C1 segment of cervical spinal cord (tissue), 14 donors: ENCODE measurements around the gene CISH.

Experiments
- DNase-seq, 14 donors: peaks; one replicate each; lab custom pipeline; 2025; lab: John Stamatoyannopoulos, UW

Gene CISH

GRCh38 chr3:50572158-50572557 lies 39.4 kb downstream of the CISH start:
- DNase-seq: peak in 12 of 14 donors; percentile 11 to 77 (median 31)

DNA sequence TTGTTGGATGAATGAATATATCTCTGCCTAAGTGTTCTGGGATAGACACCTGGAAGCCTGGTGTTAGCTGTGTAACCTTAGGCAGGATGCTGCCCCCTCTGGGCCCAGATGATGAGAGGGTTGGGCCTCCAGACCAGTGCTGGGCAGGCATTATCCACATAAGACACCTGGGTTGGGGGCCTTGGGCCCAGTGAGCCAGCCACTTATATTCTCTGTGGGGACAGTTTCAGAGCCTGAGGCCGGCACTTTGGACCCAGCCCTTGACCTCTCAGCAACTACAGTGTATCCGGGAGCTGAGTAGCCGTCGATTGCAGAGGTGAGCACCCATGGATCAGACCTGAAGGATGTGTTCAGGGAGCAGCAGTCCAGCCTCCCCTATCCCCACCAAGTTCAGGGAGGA lies 40.1 kb downstream of the CISH start:
- DNase-seq: no peak

DNA sequence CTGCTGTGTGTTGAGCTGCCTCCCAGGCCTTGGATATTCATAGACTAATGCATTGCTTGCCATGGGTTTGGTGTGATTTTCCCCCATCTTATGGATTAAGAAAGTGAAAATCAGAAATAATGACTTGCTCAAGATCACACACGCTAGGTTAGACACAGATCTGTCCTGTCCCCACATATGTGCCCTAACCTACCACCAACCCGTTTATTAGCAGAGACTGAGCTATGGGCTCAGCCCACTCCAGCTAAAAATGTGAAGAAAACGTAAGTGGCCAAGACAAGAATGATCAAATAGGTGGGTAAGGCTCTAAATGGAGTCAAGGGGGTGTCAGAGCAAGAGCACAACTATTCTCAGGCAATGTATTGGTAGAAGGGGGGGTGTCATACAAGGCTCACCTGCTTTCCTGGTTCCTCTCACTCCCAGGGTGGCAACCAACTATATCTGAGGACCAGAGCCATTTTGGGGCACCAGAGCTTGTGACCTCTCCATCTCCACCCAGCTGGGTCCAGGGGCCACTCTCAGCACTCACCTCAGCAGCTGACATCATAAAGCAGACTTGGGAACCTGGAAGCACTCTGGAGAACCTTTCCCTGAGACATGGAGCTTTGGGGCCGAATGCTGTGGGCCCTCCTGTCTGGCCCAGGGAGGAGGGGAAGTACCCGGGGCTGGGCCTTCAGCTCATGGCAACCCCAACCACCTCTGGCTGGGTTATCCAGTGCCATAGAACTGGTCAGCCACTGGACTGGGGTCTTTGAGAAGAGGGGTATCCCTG lies 40.9 kb downstream of the CISH start:
- DNase-seq: no peak

DNA sequence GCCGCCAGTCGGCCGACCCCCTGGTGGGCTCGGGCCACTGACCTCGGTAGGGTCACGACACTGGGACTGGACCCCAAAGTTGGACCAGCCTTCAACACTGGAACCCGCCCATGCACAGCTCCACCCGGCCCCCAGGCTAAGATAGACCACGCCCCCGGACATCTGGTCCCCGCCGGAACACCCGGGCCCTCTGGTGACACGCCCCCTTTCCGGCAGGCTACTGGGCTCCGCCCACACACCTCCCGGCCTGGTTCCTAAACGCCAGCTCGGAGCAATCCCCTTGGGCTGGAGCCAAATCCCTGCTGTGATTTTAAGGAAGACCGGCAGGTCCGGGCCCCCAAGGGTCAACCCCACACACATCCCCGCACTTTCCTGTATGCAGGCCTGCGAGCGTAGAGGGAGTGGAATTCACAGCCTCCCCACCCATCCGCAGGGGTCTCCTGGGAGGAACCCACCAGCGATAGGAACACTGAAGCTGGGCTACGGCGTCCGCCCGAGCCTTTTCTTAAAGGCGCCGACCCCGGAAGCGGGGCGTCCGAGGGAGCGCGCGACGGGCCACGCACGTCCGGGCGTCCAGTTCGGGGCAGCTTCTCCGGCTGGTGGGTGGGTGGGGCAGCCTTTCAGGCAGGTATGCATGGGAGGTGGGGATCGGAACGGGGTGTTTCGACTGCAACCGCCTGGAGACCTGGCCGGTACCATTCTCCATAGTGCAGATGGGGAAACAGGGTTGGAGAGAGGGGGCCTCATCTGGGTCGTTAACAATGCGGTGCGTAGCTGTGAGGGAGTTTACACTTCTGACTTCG lies 42.4 kb downstream of the CISH start, which contains the start of gene HEMK1:
HEMK1 (plus strand) TSS at position 576 of the 803 bp plus-strand sequence. CDS start 1,583 bp downstream, outside the sequence.
- peak; percentile 84 to 99 (median 96) for DNase-seq

- peak; percentile 63 to 89 (median 82) for DNase-seq
These were observed 44.0 kb downstream of the CISH start, which contains the start of gene C3orf18 for GRCh38 chr3:50567386-50568167. Gene C3orf18, minus strand, starts transcription at chr3:50567747. Its CDS starts 2,048 bp downstream, at chr3:50565699.

DNA sequence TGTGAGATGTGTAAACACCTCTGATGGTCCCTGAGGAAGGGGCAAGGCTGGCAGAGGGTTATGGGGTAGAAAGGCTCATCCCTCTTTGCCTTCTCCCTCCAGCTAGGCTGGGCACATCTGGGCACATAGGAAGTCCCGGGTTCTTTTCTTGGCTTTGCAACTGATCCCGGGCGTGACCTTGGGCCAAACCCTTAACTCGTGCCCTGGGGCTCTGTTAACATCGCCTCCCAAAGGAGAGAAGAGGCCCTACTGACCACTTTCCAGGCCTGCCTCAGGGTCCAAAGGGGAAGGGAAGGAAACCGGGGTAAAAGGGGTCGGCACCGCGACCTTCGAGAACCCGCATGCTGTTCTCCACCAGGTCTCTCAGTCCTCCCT lies 44.6 kb downstream of the CISH start:
- DNase-seq: peak in 2 of 14 donors; percentile 37 to 60

DNA sequence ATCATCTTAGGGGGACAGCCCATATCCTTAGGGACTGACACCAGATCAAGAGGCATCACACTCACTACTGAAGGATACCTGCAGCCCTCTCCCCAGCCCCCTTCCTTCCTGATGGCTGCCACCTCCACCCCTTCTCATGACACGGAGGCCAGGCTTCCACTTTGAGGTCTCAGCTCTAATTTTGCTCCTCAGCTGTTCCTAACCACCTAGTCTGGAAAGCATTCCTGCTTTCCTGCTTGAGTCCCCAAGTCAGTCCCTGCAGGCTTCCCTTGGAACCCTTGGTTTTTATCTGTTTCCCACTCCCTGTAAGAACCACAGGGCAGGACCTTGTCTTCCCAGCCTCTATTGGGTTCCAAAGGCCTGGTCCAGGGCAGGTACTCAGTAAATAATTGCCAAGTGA lies 47.3 kb downstream of the CISH start:
- no peak for DNase-seq

- peak in 4 of 14 donors; percentile 11 to 97 (median 38) for DNase-seq
These were observed 47.7 kb downstream of the CISH start for GRCh38 chr3:50563867-50564266.

DNA sequence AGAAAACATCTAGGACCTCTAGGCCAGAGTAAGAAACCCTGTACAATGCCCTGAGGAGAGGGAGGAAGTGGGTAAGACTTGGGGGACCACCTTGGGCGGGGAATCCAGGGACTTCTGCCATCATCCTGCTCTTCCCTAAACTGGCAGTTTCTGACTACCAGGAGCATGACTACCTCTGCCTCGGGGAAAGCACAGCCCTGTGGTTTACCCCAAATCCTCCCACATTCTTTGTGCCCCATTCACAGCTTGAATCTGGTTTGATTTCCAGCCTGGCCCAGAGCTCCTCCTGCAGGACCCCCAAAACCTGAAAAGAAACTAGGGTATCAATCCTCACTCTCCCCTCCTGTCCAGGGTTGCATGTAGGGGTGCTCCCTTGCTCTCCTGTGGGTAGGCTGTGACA lies 48.7 kb downstream of the CISH start:
- DNase-seq: peak in 1 of 14 donors; percentile 12

GRCh38 chr3:50559702-50560101 lies 51.9 kb downstream of the CISH start:
- DNase-seq: no peak

DNA sequence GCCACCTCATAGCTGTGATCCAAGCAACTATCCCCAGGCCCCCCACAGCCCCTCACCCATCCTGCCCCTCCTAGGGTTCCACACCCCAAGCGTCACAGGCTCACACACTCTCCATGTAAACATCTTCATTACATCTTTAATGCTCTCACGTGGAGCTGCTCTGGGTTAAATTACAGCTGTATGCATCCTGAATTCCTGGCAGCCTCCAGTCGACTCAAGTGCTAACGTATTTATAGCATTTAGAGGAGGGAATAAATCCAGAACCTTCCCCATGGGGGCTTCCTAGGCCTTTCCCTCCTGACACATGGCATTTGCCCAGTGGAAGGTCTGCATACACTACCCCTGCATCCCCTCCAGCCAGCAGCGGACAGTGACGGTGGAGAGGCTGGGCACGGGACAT lies 53.7 kb downstream of the CISH start:
- no peak for DNase-seq

- DNase-seq: no peak
These were observed 54.5 kb downstream of the CISH start for GRCh38 chr3:50557106-50557505.
